KG1 (cell line): ENCODE measurements around the gene IGDCC3.

Experiments used
- DNase-seq: peaks from one replicate; lab custom pipeline; 2025; lab: John Stamatoyannopoulos, UW

Gene IGDCC3

GRCh38 chr15:65327651-65328393, 50.0 kb downstream of the IGDCC3 start:
- no peak for DNase-seq

GRCh38 chr15:65326818-65327217, 51.0 kb downstream of the IGDCC3 start:
- no peak for DNase-seq

- DNase-seq = no peak
Measured at GRCh38 chr15:65326117-65326526, 51.7 kb downstream of the IGDCC3 start.

GRCh38 chr15:65323071-65323511, 54.7 kb downstream of the IGDCC3 start:
- no peak for DNase-seq

GRCh38 chr15:65318870-65319356, 58.9 kb downstream of the IGDCC3 start:
- DNase-seq = peak; percentile 50

- DNase-seq = no peak
Measured at GRCh38 chr15:65312400-65312916, 65.3 kb downstream of the IGDCC3 start.

- DNase-seq = no peak
Measured at GRCh38 chr15:65311760-65312159, 66.0 kb downstream of the IGDCC3 start.

- DNase-seq = no peak
Measured at GRCh38 chr15:65310431-65311137, 67.2 kb downstream of the IGDCC3 start.

GRCh38 chr15:65309882-65310418, 67.9 kb downstream of the IGDCC3 start:
- DNase-seq = no peak

- no peak for DNase-seq
Measured at GRCh38 chr15:65307978-65308377, 69.8 kb downstream of the IGDCC3 start.

- DNase-seq = no peak
Measured at GRCh38 chr15:65306551-65306950, 71.3 kb downstream of the IGDCC3 start.

- no peak for DNase-seq
Measured at GRCh38 chr15:65305776-65306175, 72.0 kb downstream of the IGDCC3 start.

- no peak for DNase-seq
Measured at GRCh38 chr15:65305150-65305758, 72.5 kb downstream of the IGDCC3 start.

- DNase-seq = peak; percentile 98
Measured at GRCh38 chr15:65304381-65305149, 73.2 kb downstream of the IGDCC3 start, which contains the start of gene RNU5B-1. Gene RNU5B-1 (plus strand): TSS chr15:65304677.

GRCh38 chr15:65303687-65304380, 74.0 kb downstream of the IGDCC3 start:
- DNase-seq = peak; percentile 71

- DNase-seq = no peak
Measured at GRCh38 chr15:65302061-65302460, 75.7 kb downstream of the IGDCC3 start.

GRCh38 chr15:65300924-65301441, 76.8 kb downstream of the IGDCC3 start:
- DNase-seq = no peak

- DNase-seq = no peak
Measured at GRCh38 chr15:65298731-65299130, 79.1 kb downstream of the IGDCC3 start.

- DNase-seq = no peak
Measured at GRCh38 chr15:65292938-65293518, 84.8 kb downstream of the IGDCC3 start.

GRCh38 chr15:65290228-65290627, 87.6 kb downstream of the IGDCC3 start:
- DNase-seq = no peak
